ENCODE measurements around the gene NDUFA13.

The NDUFA13 gene

GRCh38 chr19:19515642-19516519 is at the start of gene NDUFA13 (continued):
- TF ChIP-seq, protein P1, sequence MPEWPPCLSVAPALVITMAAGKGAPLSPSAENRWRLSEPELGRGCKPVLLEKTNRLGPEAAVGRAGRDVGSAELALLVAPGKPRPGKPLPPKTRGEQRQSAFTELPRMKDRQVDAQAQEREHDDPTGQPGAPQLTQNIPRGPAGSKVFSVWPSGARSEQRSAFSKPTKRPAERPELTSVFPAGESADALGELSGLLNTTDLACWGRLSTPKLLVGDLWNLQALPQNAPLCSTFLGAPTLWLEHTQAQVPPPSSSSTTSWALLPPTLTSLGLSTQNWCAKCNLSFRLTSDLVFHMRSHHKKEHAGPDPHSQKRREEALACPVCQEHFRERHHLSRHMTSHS (tag by site-specific recombination; IDR thresholded peaks at IDR 0.05), result no peak
- TF ChIP-seq ZNF610 (tag by site-specific recombination; IDR thresholded peaks at IDR 0.05; ENCODE audit: borderline replicate concordance) (no peak; the same call in 1 of the 2 replicates), ZNF785 (tag by site-specific recombination; IDR thresholded peaks at IDR 0.05) (no peak), ELK4 (IDR thresholded peaks at IDR 0.05; ENCODE audit: borderline replicate concordance, low read depth, low read length) (peak; percentile 93; the same call in 1 of the 2 replicates), ZNF830 (tag by site-specific recombination; IDR thresholded peaks at IDR 0.05; ENCODE audit: low read depth) (no peak), ZNF140 (tag by site-specific recombination; IDR thresholded peaks at IDR 0.05) (no peak), SP7 (tag by site-specific recombination; IDR thresholded peaks at IDR 0.05) (peak; percentile 69; the same call in 1 of the 2 replicates), ZNF513 (tag by site-specific recombination; IDR thresholded peaks at IDR 0.05) (no peak), ZNF302 (tag by site-specific recombination; IDR thresholded peaks at IDR 0.05; ENCODE audit: low read depth) (no peak), ZNF391 (tag by site-specific recombination; IDR thresholded peaks at IDR 0.05; ENCODE audit: borderline replicate concordance, low read depth) (0 out of 2 replicates have a peak, but pooled peaks have one; percentile 27), ZNF473 (tag by site-specific recombination; IDR thresholded peaks at IDR 0.05) (no peak), ZNF596 (tag by site-specific recombination; IDR thresholded peaks at IDR 0.05) (no peak), ZNF518A (tag by site-specific recombination; conservative IDR thresholded peaks at IDR 0.05; ENCODE audit: low read depth) (peak; percentile 54; the same call in 1 of the 2 replicates), ZBTB20 (tag by site-specific recombination; IDR thresholded peaks at IDR 0.05) (peak; percentile 71), ZNF843 (tag by site-specific recombination; IDR thresholded peaks at IDR 0.05) (peak; percentile 20; the same call in 1 of the 2 replicates), KLF7 (tag by site-specific recombination; IDR thresholded peaks at IDR 0.05; ENCODE audit: borderline replicate concordance) (no peak), ZNF529 (tag by site-specific recombination; IDR thresholded peaks at IDR 0.05; ENCODE audit: insufficient replicate concordance) (no peak), ZFP69B (tag by site-specific recombination; IDR thresholded peaks at IDR 0.05) (peak; percentile 79; the same call in 1 of the 2 replicates), ZNF223 (tag by site-specific recombination; IDR thresholded peaks at IDR 0.05) (no peak), ZNF548 (tag by site-specific recombination; IDR thresholded peaks at IDR 0.05) (no peak), EGR2 (tag by site-specific recombination; IDR thresholded peaks at IDR 0.05; ENCODE audit: low read depth) (no peak)
- TF ChIP-seq, protein P2, sequence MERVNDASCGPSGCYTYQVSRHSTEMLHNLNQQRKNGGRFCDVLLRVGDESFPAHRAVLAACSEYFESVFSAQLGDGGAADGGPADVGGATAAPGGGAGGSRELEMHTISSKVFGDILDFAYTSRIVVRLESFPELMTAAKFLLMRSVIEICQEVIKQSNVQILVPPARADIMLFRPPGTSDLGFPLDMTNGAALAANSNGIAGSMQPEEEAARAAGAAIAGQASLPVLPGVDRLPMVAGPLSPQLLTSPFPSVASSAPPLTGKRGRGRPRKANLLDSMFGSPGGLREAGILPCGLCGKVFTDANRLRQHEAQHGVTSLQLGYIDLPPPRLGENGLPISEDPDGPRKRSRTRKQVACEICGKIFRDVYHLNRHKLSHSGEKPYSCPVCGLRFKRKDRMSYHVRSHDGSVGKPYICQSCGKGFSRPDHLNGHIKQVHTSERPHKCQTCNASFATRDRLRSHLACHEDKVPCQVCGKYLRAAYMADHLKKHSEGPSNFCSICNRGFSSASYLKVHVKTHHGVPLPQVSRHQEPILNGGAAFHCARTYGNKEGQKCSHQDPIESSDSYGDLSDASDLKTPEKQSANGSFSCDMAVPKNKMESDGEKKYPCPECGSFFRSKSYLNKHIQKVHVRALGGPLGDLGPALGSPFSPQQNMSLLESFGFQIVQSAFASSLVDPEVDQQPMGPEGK (tag by site-specific recombination; IDR thresholded peaks at IDR 0.05), result peak; percentile 34; the same call in 1 of the 2 replicates
- TF ChIP-seq, protein P3, sequence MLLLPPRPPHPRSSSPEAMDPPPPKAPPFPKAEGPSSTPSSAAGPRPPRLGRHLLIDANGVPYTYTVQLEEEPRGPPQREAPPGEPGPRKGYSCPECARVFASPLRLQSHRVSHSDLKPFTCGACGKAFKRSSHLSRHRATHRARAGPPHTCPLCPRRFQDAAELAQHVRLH (tag by site-specific recombination; IDR thresholded peaks at IDR 0.05), result peak; percentile 95
- TF ChIP-seq, protein P4, sequence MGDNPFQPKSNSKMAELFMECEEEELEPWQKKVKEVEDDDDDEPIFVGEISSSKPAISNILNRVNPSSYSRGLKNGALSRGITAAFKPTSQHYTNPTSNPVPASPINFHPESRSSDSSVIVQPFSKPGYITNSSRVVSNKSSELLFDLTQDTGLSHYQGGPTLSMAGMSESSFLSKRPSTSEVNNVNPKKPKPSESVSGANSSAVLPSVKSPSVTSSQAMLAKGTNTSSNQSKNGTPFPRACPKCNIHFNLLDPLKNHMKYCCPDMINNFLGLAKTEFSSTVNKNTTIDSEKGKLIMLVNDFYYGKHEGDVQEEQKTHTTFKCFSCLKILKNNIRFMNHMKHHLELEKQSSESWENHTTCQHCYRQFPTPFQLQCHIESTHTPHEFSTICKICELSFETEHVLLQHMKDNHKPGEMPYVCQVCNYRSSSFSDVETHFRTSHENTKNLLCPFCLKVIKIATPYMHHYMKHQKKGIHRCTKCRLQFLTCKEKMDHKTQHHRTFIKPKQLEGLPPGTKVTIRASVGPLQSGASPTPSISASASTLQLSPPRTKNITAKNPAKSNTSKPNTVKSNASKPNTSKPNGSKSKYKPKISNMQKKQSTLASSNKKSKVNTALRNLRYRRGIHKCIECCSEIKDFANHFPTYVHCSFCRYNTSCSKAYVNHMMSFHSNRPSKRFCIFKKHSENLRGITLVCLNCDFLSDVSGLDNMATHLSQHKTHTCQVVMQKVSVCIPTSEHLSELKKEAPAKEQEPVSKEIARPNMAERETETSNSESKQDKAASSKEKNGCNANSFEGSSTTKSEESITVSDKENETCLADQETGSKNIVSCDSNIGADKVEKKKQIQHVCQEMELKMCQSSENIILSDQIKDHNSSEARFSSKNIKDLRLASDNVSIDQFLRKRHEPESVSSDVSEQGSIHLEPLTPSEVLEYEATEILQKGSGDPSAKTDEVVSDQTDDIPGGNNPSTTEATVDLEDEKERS (tag by site-specific recombination; IDR thresholded peaks at IDR 0.05), result no peak
